ENCODE results near the gene CDKL4. TPM values are rescaled to one million over a fixed set of nuclear protein-coding genes. Genes with fewer than 3 reads are reported as not detected.

CDKL4 gene
- total and polyA plus RNA-seq, 12 donors: 0.16 to 3.9 (median 1.5) TPM

DNA sequence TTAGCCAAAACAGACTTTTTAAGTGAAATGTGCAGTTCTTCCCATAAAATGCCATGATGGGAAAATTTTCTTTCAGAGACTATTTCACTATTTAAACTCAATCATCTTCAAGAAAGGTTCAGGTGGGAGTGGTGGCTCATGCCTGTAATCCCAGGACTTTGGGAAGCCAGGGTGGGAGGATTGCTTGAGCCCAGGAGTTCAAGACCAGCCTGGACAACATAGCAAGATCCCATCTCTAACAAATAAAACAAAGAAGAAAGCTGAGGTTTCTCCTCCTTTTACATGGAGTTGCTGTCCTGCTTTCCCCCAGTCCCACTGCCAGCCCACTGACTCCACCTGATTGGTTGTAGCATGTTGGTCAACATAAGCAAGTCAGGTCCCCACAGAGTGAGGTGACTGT, 97.1 kb downstream of the CDKL4 start:
- H3K27me3 ChIP-seq: no peaks in the 10 kb centered on the region
- H3K9me3 ChIP-seq (replicated peaks in 1 of 3): no peaks in the 10 kb centered on the region
- DNase-seq: no peak
- no peaks in the 10 kb centered on the region for H3K36me3 ChIP-seq (replicated peaks in 1 of 2)
- peaks cover 4 to 6% of the 10 kb centered on the region in 2 donors for H3K4me1 ChIP-seq (replicated peaks in 1 of 2)
- no peak overlapping the region for H3K27ac ChIP-seq
- no peak for TF ChIP-seq POLR2A (IDR thresholded peaks at IDR 0.05)
- TF ChIP-seq, protein P1, sequence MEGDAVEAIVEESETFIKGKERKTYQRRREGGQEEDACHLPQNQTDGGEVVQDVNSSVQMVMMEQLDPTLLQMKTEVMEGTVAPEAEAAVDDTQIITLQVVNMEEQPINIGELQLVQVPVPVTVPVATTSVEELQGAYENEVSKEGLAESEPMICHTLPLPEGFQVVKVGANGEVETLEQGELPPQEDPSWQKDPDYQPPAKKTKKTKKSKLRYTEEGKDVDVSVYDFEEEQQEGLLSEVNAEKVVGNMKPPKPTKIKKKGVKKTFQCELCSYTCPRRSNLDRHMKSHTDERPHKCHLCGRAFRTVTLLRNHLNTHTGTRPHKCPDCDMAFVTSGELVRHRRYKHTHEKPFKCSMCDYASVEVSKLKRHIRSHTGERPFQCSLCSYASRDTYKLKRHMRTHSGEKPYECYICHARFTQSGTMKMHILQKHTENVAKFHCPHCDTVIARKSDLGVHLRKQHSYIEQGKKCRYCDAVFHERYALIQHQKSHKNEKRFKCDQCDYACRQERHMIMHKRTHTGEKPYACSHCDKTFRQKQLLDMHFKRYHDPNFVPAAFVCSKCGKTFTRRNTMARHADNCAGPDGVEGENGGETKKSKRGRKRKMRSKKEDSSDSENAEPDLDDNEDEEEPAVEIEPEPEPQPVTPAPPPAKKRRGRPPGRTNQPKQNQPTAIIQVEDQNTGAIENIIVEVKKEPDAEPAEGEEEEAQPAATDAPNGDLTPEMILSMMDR (IDR thresholded peaks at IDR 0.05): no peak
- H3K4me3 ChIP-seq: no peak overlapping the region
- intact Hi-C loops (cut with DNase I): no loop called here

DNA sequence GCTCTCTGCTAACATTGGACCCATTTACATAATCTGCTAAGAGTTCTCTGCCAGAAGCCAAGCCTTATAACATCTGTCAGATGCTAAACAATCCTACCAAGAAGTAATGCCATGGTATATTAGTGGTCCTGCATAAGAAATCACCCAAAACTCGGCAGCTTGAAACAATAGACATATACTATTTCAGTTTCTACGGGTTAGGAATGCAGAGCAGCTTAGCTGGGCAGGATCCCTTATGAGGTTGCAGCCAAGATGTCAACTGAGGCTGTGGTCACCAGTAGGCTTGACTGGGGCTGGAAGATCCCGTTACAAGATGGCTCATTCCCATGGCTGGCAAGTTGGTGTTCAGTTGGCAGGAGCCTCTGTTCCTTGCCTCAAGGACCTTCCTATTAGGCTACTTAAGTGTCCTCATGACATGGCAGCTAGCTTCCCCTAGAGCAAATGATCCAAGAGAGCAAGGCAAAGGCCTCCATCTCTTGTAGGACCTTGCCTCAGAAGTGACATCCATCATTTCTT, 97.8 kb downstream of the CDKL4 start:
- no peak overlapping the region for H3K27ac ChIP-seq
- H3K4me1 ChIP-seq (replicated peaks in 1 of 2): peaks cover 6 to 11% of the 10 kb centered on the region in 2 donors
- H3K4me3 ChIP-seq: no peak overlapping the region
- H3K27me3 ChIP-seq: no peaks in the 10 kb centered on the region
- DNase-seq: no peak
- intact Hi-C loops (cut with DNase I): no loop called here
- no peaks in the 10 kb centered on the region for H3K36me3 ChIP-seq (replicated peaks in 1 of 2)
- no peaks in the 10 kb centered on the region for H3K9me3 ChIP-seq (replicated peaks in 1 of 3)
- 77 to 86% (median 80%) methylated on average over 3 of the region's 3 CpGs for WGBS, 4 donors
- no peak for TF ChIP-seq POLR2A (IDR thresholded peaks at IDR 0.05)
- TF ChIP-seq, protein P1 (IDR thresholded peaks at IDR 0.05): no peak

DNA sequence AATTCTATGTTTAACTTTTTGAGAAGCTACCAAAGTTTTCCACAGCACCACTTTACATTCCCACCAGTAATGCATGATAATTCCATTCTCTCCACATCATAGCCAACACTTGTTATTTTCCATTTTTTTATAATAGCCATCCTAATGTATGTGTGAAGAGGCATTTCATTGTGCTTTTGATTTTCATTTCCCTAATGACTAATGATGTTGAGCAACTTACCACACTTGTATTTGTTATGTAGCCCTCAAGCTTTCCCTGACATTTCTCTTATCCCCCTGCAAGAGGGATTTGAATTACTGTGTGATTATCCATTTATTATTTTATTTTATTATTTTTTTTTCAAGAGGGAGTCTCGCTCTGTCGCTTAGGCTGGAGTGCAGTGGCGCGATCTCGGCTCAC, 99.4 kb downstream of the CDKL4 start:
- H3K4me1 ChIP-seq (replicated peaks in 1 of 2): peaks cover 19 to 25% of the 10 kb centered on the region in 2 donors
- TF ChIP-seq, protein P1 (IDR thresholded peaks at IDR 0.05): no peak
- no peak for TF ChIP-seq POLR2A (IDR thresholded peaks at IDR 0.05)
- intact Hi-C loops (cut with DNase I): no loop called here

DNA sequence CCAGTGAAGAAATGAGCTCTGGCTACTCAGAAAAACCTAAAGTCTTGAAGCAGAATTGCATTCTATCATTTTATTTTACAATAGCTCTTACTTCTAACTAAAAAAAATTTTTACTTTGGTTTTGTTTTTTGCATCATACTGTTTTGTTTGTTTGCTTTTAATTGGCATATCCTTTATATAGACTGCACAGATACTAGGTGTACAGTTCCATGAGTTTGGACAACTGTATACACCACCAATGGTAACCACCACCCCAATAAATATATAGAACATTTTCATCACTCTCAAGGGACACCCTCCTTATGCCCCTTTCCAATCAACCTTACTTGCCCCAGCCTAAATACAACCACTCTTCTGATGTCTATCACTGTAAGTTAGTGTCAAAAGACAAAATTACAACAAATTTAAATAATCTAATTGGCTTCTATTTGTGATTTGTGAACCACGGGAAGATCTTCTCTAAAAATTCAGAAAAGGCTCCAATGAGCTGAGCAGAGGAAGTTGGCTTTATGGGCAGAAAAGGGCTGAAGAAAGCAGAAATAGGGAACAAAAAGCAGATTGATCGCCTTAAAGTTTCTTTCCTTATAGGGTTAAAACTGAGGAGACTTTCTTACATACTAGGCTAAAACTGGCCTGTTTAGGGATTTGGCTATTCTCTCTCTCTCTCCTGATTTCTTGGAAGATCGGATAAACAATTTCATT, 100.7 kb downstream of the CDKL4 start:
- H3K4me1 ChIP-seq (replicated peaks in 1 of 2): peaks cover 19 to 25% of the 10 kb centered on the region in 2 donors
- DNase-seq: no peak
- no peak overlapping the region for H3K27ac ChIP-seq
- H3K4me3 ChIP-seq: no peak overlapping the region
- TF ChIP-seq, protein P1 (IDR thresholded peaks at IDR 0.05): no peak
- intact Hi-C loops (cut with DNase I): no loop called here
- no peaks in the 10 kb centered on the region for H3K27me3 ChIP-seq
- no peaks in the 10 kb centered on the region for H3K36me3 ChIP-seq (replicated peaks in 1 of 2)
- WGBS, 4 donors: 76 to 80% (median 77%) methylated on average over 3 of the region's 3 CpGs
- H3K9me3 ChIP-seq (replicated peaks in 1 of 3): no peaks in the 10 kb centered on the region

More for the DNA sequence above, 99.4 kb downstream of the CDKL4 start:
- DNase-seq: no peak
- H3K4me3 ChIP-seq: no peak overlapping the region
- no peaks in the 10 kb centered on the region for H3K9me3 ChIP-seq (replicated peaks in 1 of 3)
- 97 to 99% (median 98%) methylated on average over 5 of the region's 5 CpGs for WGBS, 4 donors
- H3K27me3 ChIP-seq: no peaks in the 10 kb centered on the region
- no peaks in the 10 kb centered on the region for H3K36me3 ChIP-seq (replicated peaks in 1 of 2)
- H3K27ac ChIP-seq: no peak overlapping the region
